Astrocyte (in vitro differentiated cells and primary cell): ENCODE results near the gene NODAL. TPM values are rescaled to one million over a fixed set of nuclear protein-coding genes. Genes with fewer than 3 reads are reported as not detected.

Experiments used
- DNase-seq: peaks from one replicate; pipeline ENCODE4 v3.0.0-alpha.2; 2010; ENCODE audit warnings: low read depth
- FAIRE-seq: peaks from 2 replicates; lab custom pipeline; 2011; peaks lifted over from hg19 to GRCh38; lab: Jason Lieb, UNC
- H2AFZ ChIP-seq: 2 replicates; pipeline ENCODE4 v1.6.0; 2012; ENCODE audit warnings: low read depth, low read length, inconsistent platforms
- H3K27ac ChIP-seq: 2 replicates; pipeline ENCODE4 v1.5.1; 2011; ENCODE audit warnings: low read depth, low read length, inconsistent platforms
- H3K27me3 ChIP-seq: 2 replicates; pipeline ENCODE4 v1.6.0; 2011; ENCODE audit warnings: low read length, inconsistent platforms; ENCODE audit not compliant: insufficient read depth
- H3K36me3 ChIP-seq: 2 replicates; pipeline ENCODE4 v1.5.1; 2011; ENCODE audit warnings: low read length, inconsistent platforms; ENCODE audit not compliant: insufficient read depth
- H3K4me1 ChIP-seq: 2 replicates; pipeline ENCODE4 v1.5.1; 2011; ENCODE audit warnings: low read length, inconsistent platforms; ENCODE audit not compliant: insufficient read depth
- H3K4me2 ChIP-seq: 2 replicates; pipeline ENCODE4 v1.6.0; 2012; ENCODE audit warnings: low read length, inconsistent platforms
- H3K4me3 ChIP-seq: 2 replicates; pipeline ENCODE4 v1.5.1; 2011; ENCODE audit warnings: low read depth, mild to moderate bottlenecking, low read length, inconsistent platforms; ENCODE audit not compliant: insufficient read depth
- H3K79me2 ChIP-seq: 2 replicates; pipeline ENCODE4 v1.6.0; 2012; ENCODE audit warnings: mild to moderate bottlenecking, low read length, inconsistent platforms; ENCODE audit not compliant: insufficient read depth
- H3K9ac ChIP-seq: 2 replicates; pipeline ENCODE4 v1.6.0; 2012; ENCODE audit warnings: mild to moderate bottlenecking, low read length, inconsistent platforms
- H3K9me3 ChIP-seq: 2 replicates; pipeline ENCODE4 v1.5.1; 2012; ENCODE audit warnings: low read depth, mild to moderate bottlenecking, low read length, inconsistent platforms; ENCODE audit not compliant: insufficient read depth
- H4K20me1 ChIP-seq: 2 replicates; pipeline ENCODE4 v1.6.0; 2012; ENCODE audit warnings: low read length, inconsistent platforms; ENCODE audit not compliant: insufficient read depth
- H3K27ac Mint-ChIP-seq: one replicate; pipeline ENCODE4 v1.8.0; 2021; ENCODE audit warnings: mild to moderate bottlenecking, mixed read lengths; ENCODE audit not compliant: unreplicated experiment
- H3K27me3 Mint-ChIP-seq: one replicate; pipeline ENCODE4 v1.8.0; 2021; ENCODE audit warnings: low read depth, mixed read lengths; ENCODE audit not compliant: unreplicated experiment
- H3K36me3 Mint-ChIP-seq: one replicate; pipeline ENCODE4 v1.8.0; 2021; ENCODE audit warnings: low read depth, mixed read lengths; ENCODE audit not compliant: unreplicated experiment
- H3K4me1 Mint-ChIP-seq: one replicate; pipeline ENCODE4 v1.8.0; 2021; ENCODE audit warnings: low read depth, mixed read lengths; ENCODE audit not compliant: unreplicated experiment
- H3K4me3 Mint-ChIP-seq: one replicate; pipeline ENCODE4 v1.8.0; 2021; ENCODE audit warnings: mild to moderate bottlenecking, moderate library complexity, mixed read lengths; ENCODE audit not compliant: unreplicated experiment
- H3K9me3 Mint-ChIP-seq: one replicate; pipeline ENCODE4 v1.8.0; 2021; ENCODE audit warnings: mild to moderate bottlenecking, mixed read lengths; ENCODE audit not compliant: unreplicated experiment
- CTCF ChIP-seq: IDR thresholded peaks from 2 replicates; pipeline ENCODE4 v1.5.1; 2011; ENCODE audit warnings: low read depth, mild to moderate bottlenecking, inconsistent platforms, low read length, moderate library complexity; ENCODE audit not compliant: insufficient read depth
- EZH2 ChIP-seq: IDR thresholded peaks from 2 replicates; pipeline ENCODE4 v1.6.1; 2012; ENCODE audit warnings: mild to moderate bottlenecking, low read length, inconsistent platforms; ENCODE audit not compliant: insufficient read depth
- total RNA-seq: library from RNA; stranded (reverse); gene quantifications from 2 replicates; pipeline ENCODE4 v1.2.1, GENCODE V29; 2021

NODAL gene
- total RNA-seq, 1 donor from 2014 or later, result not detected

- H3K27ac Mint-ChIP-seq, result no peak overlapping the region
- Histone ChIP-seq H3K4me1 (peaks cover 15% of the 10 kb centered on the region), H3K36me3 (no peaks in the 10 kb centered on the region), H2AFZ (no peak overlapping the region), H3K79me2 (peaks cover 89% of the 10 kb centered on the region), H4K20me1 (peaks cover 84% of the 10 kb centered on the region), H3K4me2 (no peak overlapping the region), H3K4me3 (no peak overlapping the region), H3K9me3 (no peaks in the 10 kb centered on the region), H3K27ac (no peak overlapping the region), H3K27me3 (no peaks in the 10 kb centered on the region), H3K9ac (no peak overlapping the region)
- no peak overlapping the region for H3K4me3 Mint-ChIP-seq
- H3K27me3 Mint-ChIP-seq, result no peaks in the 10 kb centered on the region
- TF ChIP-seq EZH2, result no peak
- no peak for TF ChIP-seq CTCF
- peaks cover 30% of the 10 kb centered on the region for H3K4me1 Mint-ChIP-seq
- FAIRE-seq (no peak), DNase-seq (no peak)
- peaks cover 2% of the 10 kb centered on the region for H3K9me3 Mint-ChIP-seq
- H3K36me3 Mint-ChIP-seq, result peaks cover 12% of the 10 kb centered on the region
These were observed 31.7 kb downstream of the NODAL start for GRCh38 chr10:70409772-70410171.

GRCh38 chr10:70405037-70405824 lies 36.2 kb downstream of the NODAL start:
- Histone ChIP-seq H3K4me3 (peak overlapping the region; percentile 81), H3K79me2 (peaks cover 51% of the 10 kb centered on the region), H3K27ac (peak overlapping the region; percentile 75), H4K20me1 (peaks cover 45% of the 10 kb centered on the region), H2AFZ (no peak overlapping the region), H3K36me3 (no peaks in the 10 kb centered on the region), H3K4me2 (peak overlapping the region; percentile 96), H3K4me1 (peaks cover 19% of the 10 kb centered on the region), H3K27me3 (no peaks in the 10 kb centered on the region), H3K9me3 (no peaks in the 10 kb centered on the region), H3K9ac (peak overlapping the region; percentile 92)
- FAIRE-seq (no peak), DNase-seq (peak; percentile 97)
- H3K36me3 Mint-ChIP-seq, result peaks cover 7% of the 10 kb centered on the region
- TF ChIP-seq EZH2, result no peak
- TF ChIP-seq CTCF, result no peak
- H3K9me3 Mint-ChIP-seq, result peaks cover 2% of the 10 kb centered on the region
- H3K27me3 Mint-ChIP-seq, result no peaks in the 10 kb centered on the region
- H3K4me1 Mint-ChIP-seq, result peaks cover 27% of the 10 kb centered on the region
- H3K27ac Mint-ChIP-seq, result peak overlapping the region; percentile 91
- H3K4me3 Mint-ChIP-seq, result peak overlapping the region; percentile 98

- H3K9me3 Mint-ChIP-seq, result peaks cover 2% of the 10 kb centered on the region
- no peaks in the 10 kb centered on the region for H3K27me3 Mint-ChIP-seq
- TF ChIP-seq EZH2 (no peak), CTCF (no peak)
- Histone ChIP-seq H3K36me3 (no peaks in the 10 kb centered on the region), H3K9ac (peak overlapping the region; percentile 92), H4K20me1 (peaks cover 40% of the 10 kb centered on the region), H3K79me2 (peaks cover 46% of the 10 kb centered on the region), H3K4me2 (peak overlapping the region; percentile 96), H3K27me3 (no peaks in the 10 kb centered on the region), H2AFZ (no peak overlapping the region), H3K4me3 (peak overlapping the region; percentile 81), H3K27ac (peak overlapping the region; percentile 75), H3K4me1 (peaks cover 19% of the 10 kb centered on the region), H3K9me3 (no peaks in the 10 kb centered on the region)
- peaks cover 26% of the 10 kb centered on the region for H3K4me1 Mint-ChIP-seq
- DNase-seq (peak; percentile 30), FAIRE-seq (no peak)
- peaks cover 7% of the 10 kb centered on the region for H3K36me3 Mint-ChIP-seq
- H3K27ac Mint-ChIP-seq, result peak overlapping the region; percentile 91
- peak overlapping the region; percentile 98 for H3K4me3 Mint-ChIP-seq
These were observed 36.8 kb downstream of the NODAL start for GRCh38 chr10:70404787-70405036.
